ENCODE measurements around the gene SLC8A2.

SLC8A2 gene

DNA sequence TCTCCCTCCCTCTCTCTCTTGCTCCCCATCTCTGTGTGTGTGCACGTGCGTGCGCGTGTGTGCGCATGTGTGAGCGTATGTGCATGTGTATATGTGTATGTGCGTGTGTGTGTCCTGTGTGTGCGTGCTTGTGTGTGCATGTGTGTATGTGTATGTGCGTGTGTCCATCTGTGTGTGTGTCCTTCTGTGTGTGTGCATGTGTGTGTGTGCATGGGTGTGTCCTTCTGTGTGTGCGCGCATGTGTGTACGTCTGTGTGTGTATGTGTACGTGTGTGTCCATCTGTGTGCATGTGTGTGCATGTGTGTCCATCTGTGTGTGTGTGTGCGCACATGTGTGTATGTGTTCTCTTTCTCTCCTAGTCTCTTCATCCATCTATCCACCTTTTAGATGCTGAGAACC lies 12.2 kb downstream of the SLC8A2 start:
- DNase-seq (ENCODE audit: low read depth) = no peak

- DNase-seq (ENCODE audit: low read depth) = no peak
Measured at GRCh38 chr19:47458672-47459071, 13.0 kb downstream of the SLC8A2 start.

DNA sequence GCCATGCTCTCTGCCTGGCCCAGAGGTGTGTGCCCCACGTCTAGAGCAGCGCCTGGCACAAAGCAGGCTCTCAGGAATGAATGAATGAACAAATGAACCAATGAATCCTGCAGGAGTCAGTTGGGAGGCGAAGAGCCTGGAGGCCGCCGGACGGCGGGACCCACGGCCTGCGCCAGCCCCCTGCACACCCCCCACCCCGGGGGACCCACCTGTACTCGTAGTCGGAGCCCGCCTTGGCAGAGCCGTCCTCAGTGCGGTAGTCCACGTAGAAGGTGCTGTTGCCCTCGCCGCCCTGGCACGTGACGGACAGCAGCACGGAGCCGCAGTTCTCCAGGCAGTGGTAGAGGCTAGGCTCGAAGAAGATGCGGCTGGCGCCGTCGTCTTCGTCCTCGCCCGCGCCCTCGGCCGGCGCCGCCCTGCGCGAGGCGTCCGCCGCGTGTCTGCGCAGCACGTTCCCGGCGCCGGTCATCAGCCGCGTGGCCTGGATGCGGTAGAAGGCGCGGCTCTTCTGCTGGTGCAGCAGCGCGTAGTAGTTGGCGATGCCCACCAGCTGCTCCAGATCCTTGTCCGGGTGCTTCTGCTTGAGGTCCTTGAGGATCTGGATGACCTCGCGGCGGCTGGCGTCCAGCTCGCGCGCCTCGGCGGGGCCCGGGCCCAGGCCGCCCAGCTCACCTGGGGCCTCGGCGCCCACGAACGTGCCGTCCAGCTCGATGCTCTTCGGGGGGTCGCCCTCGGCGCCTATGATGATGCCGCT lies 14.8 kb downstream of the SLC8A2 start:
- no peak for DNase-seq (ENCODE audit: low read depth)

GRCh38 chr19:47450478-47450877 lies 21.2 kb downstream of the SLC8A2 start:
- no peak for DNase-seq (ENCODE audit: low read depth)

GRCh38 chr19:47448360-47448727 lies 23.3 kb downstream of the SLC8A2 start:
- DNase-seq (ENCODE audit: low read depth) = no peak

- no peak for DNase-seq (ENCODE audit: low read depth)
Measured at GRCh38 chr19:47447470-47448359, 24.0 kb downstream of the SLC8A2 start.

DNA sequence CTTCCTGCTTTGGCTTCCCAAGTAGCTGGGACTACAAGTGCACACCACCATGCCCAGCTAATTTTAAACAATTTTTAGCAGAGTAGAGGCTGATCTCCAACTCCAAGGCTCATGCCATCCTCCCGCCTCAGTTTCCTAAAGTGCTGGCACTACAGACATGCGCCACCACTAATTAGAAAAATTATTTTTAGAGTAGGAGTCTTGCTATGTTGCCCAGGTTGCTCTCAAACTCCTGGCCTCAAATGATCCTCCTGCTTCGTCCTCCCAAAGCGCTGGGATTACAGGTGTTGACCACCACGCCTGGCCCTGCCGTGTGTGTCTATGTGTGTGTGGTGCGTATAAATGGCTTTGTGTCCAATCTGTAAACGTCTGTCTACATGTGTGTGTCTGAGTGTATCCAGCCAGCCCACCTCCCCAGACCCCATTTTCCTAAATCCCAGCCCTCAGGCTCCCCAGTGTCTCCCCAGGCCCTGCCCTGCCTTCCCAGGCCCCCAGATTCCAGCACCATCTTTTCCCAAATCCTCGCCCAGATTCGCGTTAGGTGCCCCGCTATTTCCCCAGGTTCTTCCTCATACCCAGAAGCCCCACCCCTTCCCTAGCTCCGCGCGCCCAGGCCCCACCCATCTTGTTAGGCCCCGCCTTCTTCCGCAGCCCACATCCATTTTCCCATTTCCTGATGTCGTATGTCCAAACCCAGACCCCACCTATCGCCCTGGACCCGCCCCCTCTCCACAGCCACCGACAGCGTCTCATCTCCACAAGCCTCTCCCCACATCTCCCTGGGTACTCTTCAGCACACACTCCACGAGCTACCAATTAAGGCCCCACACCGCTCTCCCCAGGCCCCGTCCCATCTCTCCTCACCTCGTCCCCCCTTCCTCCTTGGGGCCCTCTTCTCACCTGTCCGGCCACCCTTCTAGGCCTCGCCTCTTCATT lies 24.9 kb downstream of the SLC8A2 start:
- DNase-seq (ENCODE audit: low read depth) = no peak

GRCh38 chr19:47445937-47446402 lies 25.7 kb downstream of the SLC8A2 start:
- peak; percentile 79 for DNase-seq (ENCODE audit: low read depth)

- no peak for DNase-seq (ENCODE audit: low read depth)
Measured at GRCh38 chr19:47445527-47445926, 26.2 kb downstream of the SLC8A2 start.

GRCh38 chr19:47444388-47444821 lies 27.3 kb downstream of the SLC8A2 start:
- DNase-seq (ENCODE audit: low read depth) = no peak

DNA sequence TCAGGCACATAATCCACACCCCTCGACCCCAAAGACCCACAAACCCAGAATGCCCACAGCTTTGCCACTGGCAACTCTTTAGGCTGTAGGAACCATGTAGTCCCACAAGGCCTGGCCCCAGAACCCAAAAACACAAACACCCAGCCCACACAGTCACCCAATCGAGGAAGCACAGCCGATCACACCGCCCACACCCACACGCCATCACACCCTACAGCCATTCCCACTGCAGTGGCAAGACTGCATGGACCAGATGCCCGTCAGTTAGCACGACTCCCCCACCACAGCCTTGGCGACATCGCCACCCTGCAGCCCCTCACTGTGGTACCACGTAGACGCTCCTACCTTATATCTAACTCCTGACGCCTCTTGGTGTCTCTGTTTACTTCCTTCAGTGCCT lies 28.4 kb downstream of the SLC8A2 start:
- DNase-seq (ENCODE audit: low read depth) = no peak

DNA sequence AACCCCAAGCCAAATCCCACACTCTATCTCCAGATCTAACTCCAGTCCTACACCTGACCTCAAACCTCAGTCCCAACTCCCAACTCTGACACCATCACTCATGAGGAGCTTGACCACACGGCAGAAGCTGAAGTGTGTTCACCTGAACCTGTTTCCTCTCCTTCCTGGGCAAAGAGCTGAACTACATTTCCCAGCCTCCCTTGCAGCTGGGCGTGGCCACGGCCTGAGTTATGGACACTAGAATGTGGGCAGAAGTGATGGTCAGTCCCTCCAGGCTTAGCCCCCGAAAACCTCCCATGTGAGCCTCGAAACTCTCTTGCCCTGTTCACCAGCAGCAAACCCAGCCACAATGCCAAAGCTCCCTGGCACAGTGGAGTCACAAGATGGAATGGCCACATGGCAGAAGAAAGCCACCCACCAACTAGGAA lies 32.9 kb downstream of the SLC8A2 start:
- DNase-seq (ENCODE audit: low read depth) = no peak

DNA sequence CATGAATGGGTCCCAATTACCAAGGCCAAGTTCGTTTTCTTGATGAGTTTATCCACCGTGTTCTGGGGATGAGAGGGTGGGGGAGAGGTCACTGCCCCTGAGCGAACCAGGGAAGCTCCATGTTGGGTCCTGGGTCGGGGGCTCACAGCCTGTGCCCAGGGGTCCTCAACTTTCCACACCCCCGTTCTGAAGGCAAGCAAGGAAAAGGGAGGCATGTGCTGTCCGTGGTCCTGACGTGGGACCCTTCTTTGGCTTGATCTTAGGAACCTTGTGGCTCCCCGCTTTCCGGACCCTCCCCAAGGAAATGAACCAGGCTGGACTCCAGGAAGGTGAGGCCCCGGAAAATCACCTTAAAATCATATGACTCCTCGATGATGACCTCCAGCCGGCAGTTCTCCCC lies 34.2 kb downstream of the SLC8A2 start:
- no peak for DNase-seq (ENCODE audit: low read depth)

DNA sequence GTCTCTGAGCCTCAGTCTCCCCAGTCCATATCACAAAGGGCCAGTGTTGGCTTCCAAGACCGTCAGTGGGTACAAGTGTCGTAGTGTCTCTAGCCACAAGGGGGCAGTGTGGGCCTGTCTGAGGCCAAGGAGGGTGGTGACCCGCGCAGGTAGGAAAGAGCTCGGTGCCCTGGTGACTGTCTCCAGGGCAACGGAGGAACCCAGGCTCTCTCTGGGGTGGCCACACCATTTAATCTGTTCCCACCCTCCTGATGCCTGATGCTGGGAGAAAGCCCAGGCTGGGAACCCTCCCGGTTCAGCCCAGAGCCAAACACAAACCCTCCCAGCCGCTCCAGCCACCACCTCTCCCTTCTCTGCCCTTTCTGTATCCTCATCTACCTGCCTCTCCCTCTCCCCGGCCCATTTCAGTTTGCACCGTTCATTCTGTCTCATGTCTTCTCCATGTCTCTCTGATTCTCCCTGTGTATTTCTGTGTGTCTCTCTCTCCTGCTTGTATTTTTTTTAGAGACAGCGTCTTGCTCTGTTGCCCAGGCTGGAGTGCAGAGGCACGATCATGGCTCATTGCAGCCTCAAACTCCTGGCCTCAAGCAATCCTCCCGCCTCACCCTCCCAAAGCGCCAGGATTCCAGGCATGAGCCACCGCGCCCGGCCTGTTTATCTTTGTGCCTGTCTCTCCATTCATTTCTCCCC lies 34.8 kb downstream of the SLC8A2 start:
- DNase-seq (ENCODE audit: low read depth) = peak; percentile 80

GRCh38 chr19:47435883-47436417 lies 35.7 kb downstream of the SLC8A2 start:
- no peak for DNase-seq (ENCODE audit: low read depth)

- no peak for DNase-seq (ENCODE audit: low read depth)
Measured at GRCh38 chr19:47435196-47435595, 36.5 kb downstream of the SLC8A2 start.

DNA sequence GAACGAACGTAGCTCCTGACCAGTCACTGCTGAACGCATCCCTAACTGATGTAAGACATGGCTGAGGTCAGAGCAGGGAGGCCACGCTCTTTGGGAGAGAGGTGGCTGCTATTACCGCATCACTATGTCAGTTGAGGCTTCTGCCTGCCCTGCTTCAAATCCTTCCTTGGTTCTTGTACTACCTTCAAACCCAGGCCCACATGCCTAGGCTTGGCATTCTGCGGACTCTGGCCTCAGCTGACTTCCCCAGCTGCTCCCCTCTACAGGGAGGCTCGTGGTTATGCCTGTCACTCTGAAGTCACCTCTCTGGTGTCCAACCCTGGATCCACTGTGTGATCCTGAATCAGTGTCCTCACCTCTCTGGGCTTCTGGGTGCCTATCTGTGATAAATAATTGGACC lies 37.6 kb downstream of the SLC8A2 start:
- no peak for DNase-seq (ENCODE audit: low read depth)

GRCh38 chr19:47433121-47433520 lies 38.6 kb downstream of the SLC8A2 start:
- no peak for DNase-seq (ENCODE audit: low read depth)

GRCh38 chr19:47432499-47432898 lies 39.2 kb downstream of the SLC8A2 start:
- DNase-seq (ENCODE audit: low read depth) = no peak

DNA sequence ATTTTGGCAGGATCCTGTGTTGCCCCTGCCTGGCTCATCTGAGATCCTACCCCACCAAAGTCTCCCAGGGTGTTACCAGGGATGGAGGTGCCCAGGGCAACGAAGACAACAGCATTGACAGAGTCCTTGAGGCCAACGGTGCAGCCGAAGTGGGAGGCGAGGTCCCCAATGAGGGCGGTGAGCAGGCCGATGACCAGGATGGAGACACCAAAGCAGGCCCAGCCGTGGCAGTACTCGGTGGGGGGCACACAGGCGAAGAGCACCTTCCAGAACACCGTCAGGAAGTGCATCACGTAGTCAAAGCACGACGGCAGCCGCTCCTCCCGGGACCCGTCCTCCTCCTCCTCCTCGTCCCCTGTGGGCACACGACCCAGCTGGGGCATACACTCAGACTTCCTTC lies 39.6 kb downstream of the SLC8A2 start:
- DNase-seq (ENCODE audit: low read depth) = no peak
